ENCODE measurements around the gene MOAP1. TPM values are rescaled to one million over a fixed set of nuclear protein-coding genes. Genes with fewer than 3 reads are reported as not detected.

The MOAP1 gene, protein sequence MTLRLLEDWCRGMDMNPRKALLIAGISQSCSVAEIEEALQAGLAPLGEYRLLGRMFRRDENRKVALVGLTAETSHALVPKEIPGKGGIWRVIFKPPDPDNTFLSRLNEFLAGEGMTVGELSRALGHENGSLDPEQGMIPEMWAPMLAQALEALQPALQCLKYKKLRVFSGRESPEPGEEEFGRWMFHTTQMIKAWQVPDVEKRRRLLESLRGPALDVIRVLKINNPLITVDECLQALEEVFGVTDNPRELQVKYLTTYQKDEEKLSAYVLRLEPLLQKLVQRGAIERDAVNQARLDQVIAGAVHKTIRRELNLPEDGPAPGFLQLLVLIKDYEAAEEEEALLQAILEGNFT
- total RNA-seq = 10 to 100 TPM; 28.7 to 29.5 TPM

DNA sequence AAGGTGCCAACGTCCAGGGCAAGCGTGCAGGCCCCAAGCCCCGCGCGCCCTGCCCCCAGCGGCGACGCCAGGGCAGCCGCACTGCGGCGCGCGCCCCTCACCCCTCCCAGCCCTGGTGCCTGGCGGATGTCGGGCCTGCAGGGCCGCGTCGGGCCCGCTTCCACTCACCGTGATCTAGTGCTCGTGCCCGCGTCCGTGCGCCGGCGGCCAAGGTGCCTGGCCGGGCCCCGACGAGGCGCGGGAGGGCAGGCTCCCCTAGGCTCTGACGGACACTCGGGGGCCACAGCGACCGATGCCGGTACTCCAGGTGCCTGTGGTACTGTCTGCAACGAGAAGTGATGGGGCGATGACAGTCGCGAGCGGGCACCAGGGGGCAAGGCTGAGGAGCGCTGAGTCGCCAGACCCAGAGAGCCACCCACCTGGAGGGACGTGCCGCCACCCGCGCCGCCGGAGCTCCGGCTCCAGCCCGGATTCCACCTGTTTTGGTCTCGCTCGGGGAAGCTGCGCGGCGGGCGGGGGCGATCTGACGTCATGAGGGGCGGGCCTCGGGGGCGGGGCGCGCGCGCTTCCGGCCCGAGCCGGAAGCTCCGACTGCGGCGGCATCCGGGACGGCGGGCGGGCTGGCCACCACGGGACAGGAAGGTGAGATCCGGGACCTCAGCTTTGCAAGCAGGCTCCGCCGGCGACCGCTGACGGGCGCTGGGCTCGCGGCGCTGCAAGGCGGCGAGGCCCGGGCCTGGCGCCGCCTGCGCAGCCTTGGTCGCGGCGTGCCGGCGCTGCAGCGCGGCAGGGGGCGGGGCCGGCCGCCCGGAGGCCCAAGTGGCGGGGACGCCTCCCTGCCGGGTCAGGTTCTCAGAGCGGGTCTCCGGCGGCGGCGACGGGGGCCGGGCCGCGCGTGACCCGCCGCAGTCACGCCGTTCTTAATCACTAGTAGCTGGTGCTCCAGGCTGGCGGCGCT lies at the start of gene MOAP1, which contains the start of gene LYSET:
Gene MOAP1 (minus strand): TSS at position 507 of the 958 bp plus-strand sequence. CDS start 655 bp downstream, outside the sequence.
Gene LYSET (plus strand): TSS at position 927 of the 958 bp plus-strand sequence. CDS start 89 bp downstream, outside the sequence.

DNA sequence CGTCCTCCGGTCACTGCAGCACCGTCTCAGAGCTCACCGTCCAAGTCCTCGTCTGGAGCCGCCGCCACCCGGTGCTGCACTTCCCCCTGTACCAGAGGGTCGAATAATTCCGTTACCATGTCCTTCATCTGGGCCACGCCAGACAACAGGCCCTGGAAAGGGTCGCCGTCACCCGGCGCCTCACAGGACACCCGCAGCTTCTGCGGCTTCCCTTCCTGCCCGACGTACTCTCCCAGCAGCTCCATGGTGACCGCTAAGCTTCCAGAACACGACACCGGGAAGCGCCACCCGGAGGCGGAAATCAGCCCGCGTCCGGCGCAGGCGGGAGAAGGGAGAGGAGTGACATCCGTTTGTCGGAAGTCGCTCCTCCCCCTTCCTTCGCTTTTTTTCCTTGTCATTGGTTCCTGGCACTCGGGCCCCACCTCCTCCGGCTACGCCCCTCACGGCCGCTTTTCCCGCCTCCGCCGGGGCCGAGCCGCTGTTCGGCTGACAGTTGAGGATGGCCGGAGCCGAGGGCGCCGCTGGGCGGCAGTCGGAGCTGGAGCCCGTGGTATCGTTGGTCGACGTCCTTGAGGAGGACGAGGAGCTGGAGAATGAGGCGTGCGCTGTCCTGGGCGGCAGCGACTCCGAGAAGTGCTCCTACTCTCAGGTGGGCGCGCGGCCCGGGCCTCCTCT lies 22.2 kb upstream of the MOAP1 start, which contains the start of the genes GON7 and UBR7:
Gene GON7 (minus strand): TSS at position 273 of the 675 bp plus-strand sequence. CDS start 28 bp downstream, at position 245.
Gene UBR7 (plus strand): TSS at position 464 of the 675 bp plus-strand sequence. CDS start 36 bp downstream, at position 500.

Other genes starting within 250 kb of the MOAP1 start
- gene ITPK1, start 69.0 kb downstream of the MOAP1 start, total RNA-seq = 10 to 100 TPM; 53.9 to 57.9 TPM
- gene LYSET, start 420 bp upstream of the MOAP1 start, total RNA-seq = 10 to 100 TPM in 1 of 2 experiments, 1 to 10 TPM in 1; 9.6 to 10.7 TPM
- gene GON7, start 22.2 kb upstream of the MOAP1 start, total RNA-seq = 10 to 100 TPM; 15.2 to 18.1 TPM
- 10 to 100 TPM; 34.1 to 36.3 TPM for gene UBR7, start 22.4 kb upstream of the MOAP1 start, total RNA-seq
- gene BTBD7, start 148.1 kb upstream of the MOAP1 start, total RNA-seq = 10 to 100 TPM; 18.0 to 22.5 TPM
- gene COX8C, start 162.3 kb upstream of the MOAP1 start, total RNA-seq = not detected
- not detected for gene UNC79, start 246.0 kb upstream of the MOAP1 start, total RNA-seq

Measured in activated naive CD4-positive, alpha-beta T cell treated with anti-CD3 and anti-CD28 coated beads, Interleukin-2, amount 10 ng/mL, durations not matched to agents 5 hours and 36 hours (primary cell).